BJ (cell line): ENCODE results near the gene STK17A. TPM values are rescaled to one million over a fixed set of nuclear protein-coding genes. Genes with fewer than 3 reads are reported as not detected.

Source experiments
- CTCF ChIA-PET: fragments of 350-600 bp; formaldehyde crosslinking; extraction: SDS; loops from one replicate; lab custom pipeline; 2021; ENCODE audit warnings: antibody characterized with exemption, inconsistent platforms; lab: Yijun Ruan, JAX
- POLR2A ChIA-PET: fragments of 300-600 bp; sonication (Branson Sonifier 250); formaldehyde crosslinking; extraction: SDS; loops from one replicate; lab custom pipeline; 2021; ENCODE audit warnings: antibody characterized with exemption; lab: Charles Lee
- DNase-seq: peaks from one replicate; pipeline ENCODE4 v3.0.0-alpha.2; 2011; ENCODE audit warnings: low read depth
- H3K27me3 ChIP-seq: 2 replicates; pipeline ENCODE4 v1.6.0; 2011; ENCODE audit warnings: low read length; ENCODE audit not compliant: control insufficient read depth, insufficient read depth
- H3K36me3 ChIP-seq: 2 replicates; pipeline ENCODE4 v1.5.1; 2011; ENCODE audit warnings: low read length; ENCODE audit not compliant: control insufficient read depth, insufficient read depth
- H3K4me3 ChIP-seq: 2 replicates; pipeline ENCODE4 v1.5.1; 2011; ENCODE audit warnings: low read depth, mild to moderate bottlenecking, control low read depth, low read length
- CTCF ChIP-seq: IDR thresholded peaks from 2 replicates; pipeline ENCODE4 v1.5.1; 2011; ENCODE audit warnings: low read depth, mild to moderate bottlenecking, control low read depth, inconsistent platforms, low read length, moderate library complexity; ENCODE audit not compliant: insufficient read depth
- polyA plus RNA-seq: library from polyadenylated mRNA; depleted of rRNA; stranded (reverse); fragments of >200 nt; gene quantifications from 2 replicates; pipeline ENCODE4 v1.2.3, GENCODE V29; 2011

STK17A gene
- polyA plus RNA-seq, 1 experiment, result 12.3 TPM

GRCh38 chr7:43557831-43558495 is 24.9 kb upstream of the STK17A start:
- TF ChIP-seq CTCF, result no peak
- no peak for DNase-seq
- ChIA-PET POLR2A (no interaction called here), CTCF (no interaction called here)
- Histone ChIP-seq H3K27me3 (peaks cover 1% of the 10 kb centered on the region; the same call in 1 of the 2 replicates), H3K36me3 (no peaks in the 10 kb centered on the region), H3K4me3 (no peak overlapping the region)

- TF ChIP-seq CTCF, result no peak
- ChIA-PET CTCF (no interaction called here), POLR2A (no interaction called here)
- Histone ChIP-seq H3K4me3 (no peak overlapping the region), H3K36me3 (no peaks in the 10 kb centered on the region), H3K27me3 (peaks cover 1% of the 10 kb centered on the region; the same call in 1 of the 2 replicates)
- no peak for DNase-seq
Observed at GRCh38 chr7:43559171-43559945, 23.6 kb upstream of the STK17A start.

GRCh38 chr7:43559946-43560335 is 23.0 kb upstream of the STK17A start:
- ChIA-PET CTCF (no interaction called here), POLR2A (no interaction called here)
- TF ChIP-seq CTCF, result no peak
- H3K4me3 ChIP-seq, result no peak overlapping the region
- no peak for DNase-seq
- H3K36me3 ChIP-seq, result no peaks in the 10 kb centered on the region
- peaks cover 1% of the 10 kb centered on the region; the same call in 1 of the 2 replicates for H3K27me3 ChIP-seq

GRCh38 chr7:43560742-43561330 is 22.1 kb upstream of the STK17A start:
- DNase-seq, result no peak
- ChIA-PET CTCF (interaction anchor here (4.1 kb wide), 1 partner anchor 22 kb away, joined by 13 read pairs; the partner anchor contains the start of gene STK17A), POLR2A (no interaction called here)
- no peak overlapping the region for H3K4me3 ChIP-seq
- H3K27me3 ChIP-seq, result peaks cover 1% of the 10 kb centered on the region; the same call in 1 of the 2 replicates
- no peak for TF ChIP-seq CTCF
- no peaks in the 10 kb centered on the region for H3K36me3 ChIP-seq

- POLR2A ChIA-PET, result no interaction called here
- Histone ChIP-seq H3K27me3 (no peaks in the 10 kb centered on the region), H3K36me3 (no peaks in the 10 kb centered on the region), H3K4me3 (no peak overlapping the region)
- no peak for DNase-seq
- TF ChIP-seq CTCF, result no peak
- CTCF ChIA-PET, result interaction anchor here (4.1 kb wide), 1 partner anchor 20 kb away, joined by 13 read pairs; the partner anchor contains the start of gene STK17A
Observed at GRCh38 chr7:43562383-43562782, 20.5 kb upstream of the STK17A start.
